Stimulated activated CD4-positive, alpha-beta T cell treated with anti-CD3 and anti-CD28 coated beads, Interleukin-1b, Interleukin-23, amount 100 ng/mL, for 4 hours (primary cell): ENCODE data around the gene NIBAN1.
A peak's percentile ranks its signal among the peaks of the same experiment; 100 is the strongest.
"Not testable (repeated sequence)": the region's sequence is repeated elsewhere in the genome, so short reads cannot be mapped to it uniquely, and the experiment has no call there.

Source experiments
- DNase-seq, 2 donors: peaks; one replicate each; pipeline ENCODE4 v3.0.0-alpha.2; 2020; ENCODE audit warnings: low read depth in 2 of 2

The NIBAN1 gene

GRCh38 chr1:184974056-184974836 is at the start of gene NIBAN1:
NIBAN1 (minus strand) TSS chr1:184974508; CDS start chr1:184974356, 152 bp downstream.
- peak; percentile 35 to 62 for DNase-seq

- DNase-seq: no peak
These were observed 43.7 kb upstream of the NIBAN1 start for GRCh38 chr1:185017966-185018365.

- no peak for DNase-seq
These were observed 43.0 kb upstream of the NIBAN1 start for GRCh38 chr1:185017338-185017737.

- no peak for DNase-seq
These were observed 42.6 kb upstream of the NIBAN1 start for GRCh38 chr1:185016880-185017279.

GRCh38 chr1:185015631-185016030 is 41.3 kb upstream of the NIBAN1 start:
- DNase-seq: no peak

- DNase-seq: no peak
These were observed 40.6 kb upstream of the NIBAN1 start for GRCh38 chr1:185014941-185015340.

GRCh38 chr1:185010361-185010760 is 36.1 kb upstream of the NIBAN1 start:
- no peak for DNase-seq

- no peak for DNase-seq
These were observed 34.5 kb upstream of the NIBAN1 start for GRCh38 chr1:185008838-185009237.

GRCh38 chr1:185001312-185001880 is 27.1 kb upstream of the NIBAN1 start:
- not testable (repeated sequence) for DNase-seq

- not testable (repeated sequence) for DNase-seq
These were observed 25.7 kb upstream of the NIBAN1 start for GRCh38 chr1:184999974-185000373.

GRCh38 chr1:184994301-184994700 is 20.0 kb upstream of the NIBAN1 start:
- DNase-seq: no peak

- DNase-seq: no peak
These were observed 18.0 kb upstream of the NIBAN1 start for GRCh38 chr1:184992271-184992670.

- no peak for DNase-seq
These were observed 15.9 kb upstream of the NIBAN1 start for GRCh38 chr1:184990204-184990603.

GRCh38 chr1:184988506-184988905 is 14.2 kb upstream of the NIBAN1 start:
- DNase-seq: no peak

GRCh38 chr1:184987696-184988095 is 13.4 kb upstream of the NIBAN1 start:
- DNase-seq: no peak

GRCh38 chr1:184986250-184986649 is 11.9 kb upstream of the NIBAN1 start:
- DNase-seq: no peak

GRCh38 chr1:184982002-184982954 is 8.0 kb upstream of the NIBAN1 start:
- peak; percentile 65 to 72 for DNase-seq

- DNase-seq: no peak
These were observed 6.4 kb upstream of the NIBAN1 start for GRCh38 chr1:184980726-184981125.

- DNase-seq: no peak
These were observed 1.0 kb upstream of the NIBAN1 start for GRCh38 chr1:184975208-184975870.

- DNase-seq: no peak
These were observed 468 bp upstream of the NIBAN1 start for GRCh38 chr1:184974837-184975115.

GRCh38 chr1:184973272-184974055 is 844 bp downstream of the NIBAN1 start:
- DNase-seq: peak; percentile 17 to 40
